ENCODE measurements around the gene GIN1. TPM values are rescaled to one million over a fixed set of nuclear protein-coding genes. Genes with fewer than 3 reads are reported as not detected.
"Not testable (repeated sequence)": the region's sequence is repeated elsewhere in the genome, so short reads cannot be mapped to it uniquely, and the experiment has no call there.

The GIN1 gene
- total RNA-seq, 3 donors from 2014 or later (not counting 1 experiment from before 2014, with no cell fraction given): 3.3 to 3.6 (median 3.4) TPM

DNA sequence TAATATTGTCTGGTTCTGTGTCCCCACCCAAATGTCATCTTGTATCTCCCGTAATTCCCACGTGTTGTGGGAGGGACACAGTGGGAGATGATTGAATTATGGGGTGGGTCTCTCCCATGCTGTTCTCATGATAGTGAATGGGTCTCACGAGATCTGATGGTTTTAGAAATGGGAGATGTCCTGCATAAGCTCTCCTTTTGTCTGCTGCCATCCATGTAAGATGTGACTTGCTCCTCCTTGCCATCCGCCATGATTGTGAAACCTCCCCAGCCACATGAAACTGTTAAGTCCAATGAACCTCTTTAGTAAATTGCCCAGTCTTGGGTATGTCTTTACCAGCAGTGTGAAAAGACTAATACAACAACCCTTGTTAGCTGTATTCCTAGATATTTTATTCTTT, 44.5 kb downstream of the GIN1 start:
- 87% methylated on average over 4 of the region's 4 CpGs for WGBS (ENCODE audit: insufficient coverage)
- H3K27ac ChIP-seq (ENCODE audit: low read length): no peak overlapping the region
- ATAC-seq: no peak
- no peak for DNase-seq
- H3K27me3 ChIP-seq (ENCODE audit: control insufficient read depth, insufficient read depth, low read length): no peaks in the 10 kb centered on the region
- H3K9me3 ChIP-seq (ENCODE audit: control insufficient read depth, insufficient read depth, low read length): peaks cover 25% of the 10 kb centered on the region
- Mint-ChIP-seq H3K4me1 (no peaks in the 10 kb centered on the region), H3K27ac (no peak overlapping the region), H3K9me3 (peaks cover 13 to 33% of the 10 kb centered on the region in 2 donors), H3K36me3 (peaks cover 38% of the 10 kb centered on the region), H3K4me3 (no peak overlapping the region), H3K27me3 (ENCODE audit: low read depth in 2 of 2) (no peaks in the 10 kb centered on the region)
- H3K36me3 ChIP-seq (ENCODE audit: control insufficient read depth, insufficient read depth, low read length): no peaks in the 10 kb centered on the region
- H3K4me3 ChIP-seq (ENCODE audit: low read length): no peak overlapping the region
- intact Hi-C loops (cut with micrococcal nuclease): no loop called here
- TF ChIP-seq CTCF (IDR thresholded peaks at IDR 0.05): no peak
- no peaks in the 10 kb centered on the region for H3K4me1 ChIP-seq (ENCODE audit: control insufficient read depth, insufficient read depth, low read length)

DNA sequence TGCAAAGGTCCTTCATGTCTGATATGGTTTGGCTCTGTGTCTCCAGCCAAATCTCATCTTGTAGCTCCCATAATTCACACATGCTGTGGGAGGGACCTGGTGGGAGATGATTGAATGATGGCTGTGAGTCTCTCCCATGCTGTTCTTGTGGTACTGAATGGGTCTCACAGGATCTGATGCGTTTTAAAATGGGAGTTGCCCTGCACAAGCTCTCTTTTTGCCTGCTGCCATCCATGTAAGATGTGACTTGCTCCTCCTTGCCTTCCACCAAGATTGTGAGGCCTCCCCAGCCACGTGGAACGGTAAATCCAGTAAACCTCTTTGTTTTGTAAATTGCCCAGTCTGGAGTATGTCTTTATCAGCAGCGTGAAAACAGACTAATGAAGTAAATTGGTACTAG, 46.4 kb downstream of the GIN1 start:
- H3K9me3 Mint-ChIP-seq: peaks cover 10 to 28% of the 10 kb centered on the region in 2 donors
- H3K36me3 ChIP-seq (ENCODE audit: control insufficient read depth, insufficient read depth, low read length); H3K4me1 Mint-ChIP-seq; H3K4me3 Mint-ChIP-seq; H3K27ac ChIP-seq (ENCODE audit: low read length); ATAC-seq; intact Hi-C loops (cut with micrococcal nuclease); H3K27me3 Mint-ChIP-seq (ENCODE audit: low read depth in 2 of 2); H3K4me1 ChIP-seq (ENCODE audit: control insufficient read depth, insufficient read depth, low read length); H3K27ac Mint-ChIP-seq; DNase-seq; H3K4me3 ChIP-seq (ENCODE audit: low read length); H3K27me3 ChIP-seq (ENCODE audit: control insufficient read depth, insufficient read depth, low read length): not testable (repeated sequence)
- H3K9me3 ChIP-seq (ENCODE audit: control insufficient read depth, insufficient read depth, low read length): peaks cover 14% of the 10 kb centered on the region
- WGBS (ENCODE audit: insufficient coverage): 86% methylated on average over 4 of the region's 4 CpGs
- H3K36me3 Mint-ChIP-seq: peaks cover 30% of the 10 kb centered on the region

- no peaks in the 10 kb centered on the region for H3K27me3 ChIP-seq (ENCODE audit: control insufficient read depth, insufficient read depth, low read length)
- H3K4me1 ChIP-seq (ENCODE audit: control insufficient read depth, insufficient read depth, low read length): no peaks in the 10 kb centered on the region
- Mint-ChIP-seq H3K4me1 (no peaks in the 10 kb centered on the region), H3K4me3 (no peak overlapping the region), H3K36me3 (no peaks in the 10 kb centered on the region), H3K27me3 (ENCODE audit: low read depth in 2 of 2) (no peaks in the 10 kb centered on the region), H3K9me3 (no peaks in the 10 kb centered on the region), H3K27ac (no peak overlapping the region)
- no peak overlapping the region for H3K4me3 ChIP-seq (ENCODE audit: low read length)
- H3K9me3 ChIP-seq (ENCODE audit: control insufficient read depth, insufficient read depth, low read length): no peaks in the 10 kb centered on the region
- ATAC-seq (peak in 1 of 3 donors; percentile 62), DNase-seq (no peak)
- 67% methylated on average over 1 of the region's 1 CpG for WGBS (ENCODE audit: insufficient coverage)
- intact Hi-C loops (cut with micrococcal nuclease): loop anchor here (10.0 kb wide), 1 partner anchor 68 kb away; no protein-coding TSS in a partner anchor
- TF ChIP-seq CTCF (IDR thresholded peaks at IDR 0.05): no peak
- no peak overlapping the region for H3K27ac ChIP-seq (ENCODE audit: low read length)
- H3K36me3 ChIP-seq (ENCODE audit: control insufficient read depth, insufficient read depth, low read length): no peaks in the 10 kb centered on the region
These were observed 53.6 kb downstream of the GIN1 start for GRCh38 chr5:103066326-103066725.

DNA sequence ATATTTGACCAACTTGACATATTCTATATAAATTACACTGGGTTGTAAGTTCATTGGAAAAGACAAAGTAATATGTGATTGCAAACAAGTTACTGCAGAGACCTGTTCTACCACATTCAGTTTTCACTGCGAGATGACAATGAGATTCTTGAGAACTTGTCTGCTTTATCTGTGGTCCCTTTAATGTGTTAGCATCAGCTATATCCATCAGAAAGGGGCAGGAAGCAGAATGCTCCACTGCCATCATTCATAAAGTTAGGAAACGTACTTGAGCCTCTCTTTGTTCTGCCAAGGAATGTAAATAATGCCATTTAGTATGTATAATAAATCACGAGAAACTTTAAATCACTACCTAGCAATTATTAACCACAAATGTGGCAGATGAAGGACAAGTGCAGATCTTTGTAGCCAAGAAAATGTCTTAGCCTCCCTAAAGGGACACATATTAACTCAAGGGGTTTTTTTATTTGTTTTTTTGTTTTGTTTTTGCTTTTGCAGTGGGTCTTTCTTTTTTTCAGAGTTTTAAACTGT, 59.4 kb downstream of the GIN1 start:
- WGBS (ENCODE audit: insufficient coverage): 74% methylated on average over 1 of the region's 3 CpGs
- Mint-ChIP-seq H3K27me3 (ENCODE audit: low read depth in 2 of 2) (no peaks in the 10 kb centered on the region), H3K9me3 (no peaks in the 10 kb centered on the region), H3K4me3 (no peak overlapping the region), H3K4me1 (no peaks in the 10 kb centered on the region), H3K36me3 (no peaks in the 10 kb centered on the region), H3K27ac (no peak overlapping the region)
- H3K36me3 ChIP-seq (ENCODE audit: control insufficient read depth, insufficient read depth, low read length): no peaks in the 10 kb centered on the region
- no peak overlapping the region for H3K4me3 ChIP-seq (ENCODE audit: low read length)
- DNase-seq (no peak), ATAC-seq (no peak)
- no peaks in the 10 kb centered on the region for H3K27me3 ChIP-seq (ENCODE audit: control insufficient read depth, insufficient read depth, low read length)
- intact Hi-C loops (cut with micrococcal nuclease): loop anchor here (10.0 kb wide), 1 partner anchor 74 kb away; no protein-coding TSS in a partner anchor
- no peaks in the 10 kb centered on the region for H3K4me1 ChIP-seq (ENCODE audit: control insufficient read depth, insufficient read depth, low read length)
- H3K27ac ChIP-seq (ENCODE audit: low read length): no peak overlapping the region
- no peaks in the 10 kb centered on the region for H3K9me3 ChIP-seq (ENCODE audit: control insufficient read depth, insufficient read depth, low read length)
- no peak for TF ChIP-seq CTCF (IDR thresholded peaks at IDR 0.05)

Measured in natural killer cell (primary cell).